WTC11 (cell line): ENCODE results near the gene TMC3. TPM values are rescaled to one million over a fixed set of nuclear protein-coding genes. Genes with fewer than 3 reads are reported as not detected.

Experiments
- ATAC-seq: fragments of 200-7000 bp; cut with Tn5 transposase; 2 replicates; pipeline ENCODE4 v1.10.0; 2021; ENCODE audit warnings: mild to moderate bottlenecking, moderate library complexity
- CTCF ChIA-PET: fragments of 300-600 bp; sonication (Branson Sonifier 250); formaldehyde crosslinking; loops from one replicate; lab custom pipeline; 2021; ENCODE audit warnings: antibody characterized with exemption; lab: Charles Lee
- POLR2A ChIA-PET: fragments of 350-600 bp; sonication (Branson Sonifier 250); formaldehyde crosslinking; loops from one replicate; lab custom pipeline; 2021; ENCODE audit warnings: antibody characterized with exemption; lab: Charles Lee
- DNase-seq: peaks from one replicate; pipeline ENCODE4 v3.0.0; 2021; ENCODE audit warnings: low spot score
- H3K27ac Mint-ChIP-seq: 2 replicates; pipeline ENCODE4 v1.8.0; 2021; ENCODE audit warnings: mixed read lengths
- H3K27me3 Mint-ChIP-seq: 2 replicates; pipeline ENCODE4 v1.8.0; 2021; ENCODE audit warnings: low read depth, mild to moderate bottlenecking, moderate library complexity, mixed read lengths
- H3K36me3 Mint-ChIP-seq: 2 replicates; pipeline ENCODE4 v1.8.0; 2021; ENCODE audit warnings: mixed read lengths
- H3K4me1 Mint-ChIP-seq: 2 replicates; pipeline ENCODE4 v1.8.0; 2022; ENCODE audit warnings: mixed read lengths
- H3K4me3 Mint-ChIP-seq: 2 replicates; pipeline ENCODE4 v1.8.0; 2021; ENCODE audit warnings: mild to moderate bottlenecking, moderate library complexity, mixed read lengths
- H3K9me3 Mint-ChIP-seq: 2 replicates; pipeline ENCODE4 v1.8.0; 2021; ENCODE audit warnings: mixed read lengths
- ATF1 ChIP-seq: sonication (generic); formaldehyde crosslinking; IDR thresholded peaks from 2 replicates; pipeline ENCODE4 v1.8.1; 2023; ENCODE audit warnings: mild to moderate bottlenecking, moderate library complexity, missing genetic modification reagents
- ATF6 ChIP-seq: sonication (generic); formaldehyde crosslinking; IDR thresholded peaks from 2 replicates; pipeline ENCODE4 v1.8.1; 2023; ENCODE audit warnings: mild to moderate bottlenecking, missing genetic modification reagents
- ESRRA ChIP-seq: sonication (generic); formaldehyde crosslinking; IDR thresholded peaks from 2 replicates; pipeline ENCODE4 v1.8.1; 2022; ENCODE audit warnings: mild to moderate bottlenecking, missing genetic modification reagents, borderline replicate concordance
- GABPB1 ChIP-seq: sonication (generic); formaldehyde crosslinking; IDR thresholded peaks from 2 replicates; pipeline ENCODE4 v1.8.1; 2023; ENCODE audit warnings: mild to moderate bottlenecking, missing genetic modification reagents
- HMGXB4 ChIP-seq: sonication (generic); formaldehyde crosslinking; IDR thresholded peaks from 2 replicates; pipeline ENCODE4 v1.8.1; 2023; ENCODE audit warnings: mild to moderate bottlenecking, moderate library complexity, missing genetic modification reagents
- JUN ChIP-seq: sonication (generic); formaldehyde crosslinking; IDR thresholded peaks from 2 replicates; pipeline ENCODE4 v1.8.0; 2023; ENCODE audit warnings: mild to moderate bottlenecking, missing genetic modification reagents
- KAT7 ChIP-seq: sonication (generic); formaldehyde crosslinking; IDR thresholded peaks from 2 replicates; pipeline ENCODE4 v1.8.1; 2023; ENCODE audit warnings: missing genetic modification reagents, mild to moderate bottlenecking, borderline replicate concordance
- NR1H2 ChIP-seq: sonication (generic); formaldehyde crosslinking; IDR thresholded peaks from 2 replicates; pipeline ENCODE4 v1.9.0; 2021; ENCODE audit warnings: mild to moderate bottlenecking, moderate library complexity, missing genetic modification reagents
- OVOL2 ChIP-seq: fragments of 250-450 bp; sonication (Bioruptor Pico); IDR thresholded peaks from 2 replicates; pipeline ENCODE4 v1.9.0; 2021; ENCODE audit warnings: mild to moderate bottlenecking, borderline replicate concordance
- PRRX2 ChIP-seq: fragments of 250-450 bp; sonication (Bioruptor Pico); IDR thresholded peaks from 2 replicates; pipeline ENCODE4 v1.8.0; 2021; ENCODE audit warnings: mild to moderate bottlenecking
- SMAD4 ChIP-seq: sonication (generic); formaldehyde crosslinking; IDR thresholded peaks from 2 replicates; pipeline ENCODE4 v1.8.0; 2022; ENCODE audit warnings: mild to moderate bottlenecking, missing genetic modification reagents
- TCF7 ChIP-seq: sonication (generic); formaldehyde crosslinking; IDR thresholded peaks from 2 replicates; pipeline ENCODE4 v1.8.0; 2022; ENCODE audit warnings: mild to moderate bottlenecking, low read depth, missing genetic modification reagents, moderate library complexity
- ZNF416 ChIP-seq: fragments of 250-450 bp; sonication (Bioruptor Pico); IDR thresholded peaks from 2 replicates; pipeline ENCODE4 v1.9.0; 2021; ENCODE audit warnings: mild to moderate bottlenecking, inconsistent platforms
- total RNA-seq: library from RNA; stranded (reverse); gene quantifications from 3 replicates; pipeline ENCODE4 v1.2.3, GENCODE V29; 2021
- TF ChIP-seq, protein P1 (sequence below): fragments of 250-450 bp; sonication (Bioruptor Pico); conservative IDR thresholded peaks from 2 replicates; pipeline ENCODE4 v1.9.0; 2021; ENCODE audit warnings: mild to moderate bottlenecking
- TF ChIP-seq, protein P2 (sequence below): sonication (generic); formaldehyde crosslinking; conservative IDR thresholded peaks from 2 replicates; pipeline ENCODE4 v1.8.1; 2022; ENCODE audit warnings: mild to moderate bottlenecking, missing genetic modification reagents
- TF ChIP-seq, protein P3 (sequence below): sonication (generic); formaldehyde crosslinking; IDR thresholded peaks from 2 replicates; pipeline ENCODE4 v1.8.1; 2022; ENCODE audit warnings: mild to moderate bottlenecking, moderate library complexity, missing genetic modification reagents
- TF ChIP-seq, protein P4 (sequence below): fragments of 250-450 bp; sonication (Bioruptor Pico); IDR thresholded peaks from 2 replicates; pipeline ENCODE4 v1.9.0; 2021; ENCODE audit warnings: mild to moderate bottlenecking
- TF ChIP-seq, protein P5 (sequence below): sonication (generic); formaldehyde crosslinking; conservative IDR thresholded peaks from 2 replicates; pipeline ENCODE4 v1.8.1; 2023; ENCODE audit warnings: mild to moderate bottlenecking, low read depth, missing genetic modification reagents, moderate library complexity
- TF ChIP-seq, protein P6 (sequence below): sonication (generic); formaldehyde crosslinking; IDR thresholded peaks from 2 replicates; pipeline ENCODE4 v1.8.1; 2023; ENCODE audit warnings: mild to moderate bottlenecking, missing genetic modification reagents

The TMC3 gene
- total RNA-seq, 1 experiment from 2014 or later = not detected

GRCh38 chr15:81362790-81363189, 11.2 kb downstream of the TMC3 start (continued):
- no peak for TF ChIP-seq ZNF416 (CRISPR knock-in tag)
- no peak for TF ChIP-seq PRRX2 (CRISPR knock-in tag)
- TF ChIP-seq SMAD4 (CRISPR knock-in tag) = no peak
- TF ChIP-seq, protein P1, sequence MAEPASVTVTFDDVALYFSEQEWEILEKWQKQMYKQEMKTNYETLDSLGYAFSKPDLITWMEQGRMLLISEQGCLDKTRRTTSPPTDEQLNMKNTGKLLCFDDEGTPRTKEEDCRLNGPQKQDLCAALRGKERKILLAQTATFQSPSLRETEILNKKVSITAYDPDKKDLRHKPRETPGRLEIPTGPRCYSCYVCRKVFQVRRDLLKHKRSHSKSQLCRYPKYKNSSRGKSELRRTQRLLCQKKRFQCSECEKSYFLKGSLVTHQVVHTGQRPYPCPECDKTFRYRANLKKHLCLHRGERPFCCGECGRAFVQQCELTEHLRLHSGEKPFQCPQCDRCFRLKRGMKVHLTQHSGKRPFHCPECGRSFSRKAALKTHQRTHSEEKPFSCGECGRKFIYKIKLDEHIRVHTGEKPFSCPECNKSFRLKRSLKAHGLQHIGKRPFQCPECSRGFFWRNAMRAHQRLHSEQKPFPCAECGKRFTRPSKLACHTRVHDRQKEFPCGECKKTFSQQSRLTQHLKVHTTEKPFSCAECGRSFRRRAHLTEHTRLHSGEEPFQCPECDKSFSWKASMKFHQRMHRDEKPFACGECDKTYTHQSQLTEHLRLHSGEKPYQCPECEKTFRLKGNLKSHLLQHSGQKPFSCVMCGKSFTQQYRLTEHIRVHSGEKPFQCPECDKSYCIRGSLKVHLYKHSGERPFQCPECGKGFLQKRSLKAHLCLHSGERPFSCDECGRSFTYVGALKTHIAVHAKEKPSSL = no peak
- TF ChIP-seq NR1H2 (CRISPR knock-in tag) = no peak
- TF ChIP-seq JUN = no peak
- no peak for TF ChIP-seq ESRRA (CRISPR knock-in tag)
- no peak for TF ChIP-seq ATF6 (CRISPR knock-in tag)
- TF ChIP-seq OVOL2 (CRISPR knock-in tag) = no peak

GRCh38 chr15:81361891-81362290, 12.1 kb downstream of the TMC3 start:
- CTCF ChIA-PET = interaction anchor here (1.2 kb wide), 1 partner anchor 96 kb away, joined by 3 read pairs; no protein-coding TSS in a partner anchor
- H3K27ac Mint-ChIP-seq = no peak overlapping the region
- peaks cover 7% of the 10 kb centered on the region for H3K4me1 Mint-ChIP-seq
- H3K4me3 Mint-ChIP-seq = no peak overlapping the region
- POLR2A ChIA-PET = no interaction called here
- DNase-seq (no peak), ATAC-seq (no peak)
- H3K36me3 Mint-ChIP-seq = no peaks in the 10 kb centered on the region
- no peaks in the 10 kb centered on the region for H3K27me3 Mint-ChIP-seq
- no peak for TF ChIP-seq KAT7
- TF ChIP-seq, protein P2, sequence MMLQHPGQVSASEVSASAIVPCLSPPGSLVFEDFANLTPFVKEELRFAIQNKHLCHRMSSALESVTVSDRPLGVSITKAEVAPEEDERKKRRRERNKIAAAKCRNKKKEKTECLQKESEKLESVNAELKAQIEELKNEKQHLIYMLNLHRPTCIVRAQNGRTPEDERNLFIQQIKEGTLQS (CRISPR knock-in tag) = no peak
- no peaks in the 10 kb centered on the region for H3K9me3 Mint-ChIP-seq

DNA sequence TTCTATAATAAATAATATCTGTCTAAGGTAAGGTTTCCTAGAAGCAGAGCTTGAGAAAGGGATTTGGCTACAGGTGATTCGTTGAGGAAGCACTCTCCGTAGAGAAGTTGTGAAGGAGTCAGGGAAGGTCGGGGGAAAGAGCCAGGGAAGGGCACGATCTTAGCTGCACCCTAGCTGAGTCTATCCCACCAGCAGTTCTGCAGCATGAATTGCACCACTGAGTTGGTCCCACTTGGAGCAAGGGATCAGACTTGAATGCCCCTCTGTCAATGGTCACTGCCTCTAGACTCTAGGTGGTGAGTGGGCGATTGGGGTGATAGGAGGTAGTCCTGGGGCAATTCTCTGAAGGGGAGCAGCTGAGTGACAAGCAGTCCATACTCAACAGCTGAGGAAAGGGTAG, 13.5 kb downstream of the TMC3 start:
- no peak for ATAC-seq
- ChIA-PET CTCF (interaction anchor here (0.7 to 0.9 kb wide), 2 partner anchors 85 to 94 kb away, joined by 3 read pairs; no protein-coding TSS in a partner anchor), POLR2A (no interaction called here)
- H3K36me3 Mint-ChIP-seq = no peaks in the 10 kb centered on the region
- no peaks in the 10 kb centered on the region for H3K27me3 Mint-ChIP-seq
- no peak overlapping the region for H3K4me3 Mint-ChIP-seq
- H3K9me3 Mint-ChIP-seq = no peaks in the 10 kb centered on the region
- peaks cover 13% of the 10 kb centered on the region for H3K4me1 Mint-ChIP-seq
- no peak for DNase-seq
- H3K27ac Mint-ChIP-seq = no peak overlapping the region
- TF ChIP-seq, protein P2 (CRISPR knock-in tag) = no peak
- TF ChIP-seq, protein P3, sequence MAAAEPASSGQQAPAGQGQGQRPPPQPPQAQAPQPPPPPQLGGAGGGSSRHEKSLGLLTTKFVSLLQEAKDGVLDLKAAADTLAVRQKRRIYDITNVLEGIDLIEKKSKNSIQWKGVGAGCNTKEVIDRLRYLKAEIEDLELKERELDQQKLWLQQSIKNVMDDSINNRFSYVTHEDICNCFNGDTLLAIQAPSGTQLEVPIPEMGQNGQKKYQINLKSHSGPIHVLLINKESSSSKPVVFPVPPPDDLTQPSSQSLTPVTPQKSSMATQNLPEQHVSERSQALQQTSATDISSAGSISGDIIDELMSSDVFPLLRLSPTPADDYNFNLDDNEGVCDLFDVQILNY (CRISPR knock-in tag) = no peak
- TF ChIP-seq TCF7 = no peak
- TF ChIP-seq GABPB1 (CRISPR knock-in tag) = no peak
- TF ChIP-seq, protein P4, sequence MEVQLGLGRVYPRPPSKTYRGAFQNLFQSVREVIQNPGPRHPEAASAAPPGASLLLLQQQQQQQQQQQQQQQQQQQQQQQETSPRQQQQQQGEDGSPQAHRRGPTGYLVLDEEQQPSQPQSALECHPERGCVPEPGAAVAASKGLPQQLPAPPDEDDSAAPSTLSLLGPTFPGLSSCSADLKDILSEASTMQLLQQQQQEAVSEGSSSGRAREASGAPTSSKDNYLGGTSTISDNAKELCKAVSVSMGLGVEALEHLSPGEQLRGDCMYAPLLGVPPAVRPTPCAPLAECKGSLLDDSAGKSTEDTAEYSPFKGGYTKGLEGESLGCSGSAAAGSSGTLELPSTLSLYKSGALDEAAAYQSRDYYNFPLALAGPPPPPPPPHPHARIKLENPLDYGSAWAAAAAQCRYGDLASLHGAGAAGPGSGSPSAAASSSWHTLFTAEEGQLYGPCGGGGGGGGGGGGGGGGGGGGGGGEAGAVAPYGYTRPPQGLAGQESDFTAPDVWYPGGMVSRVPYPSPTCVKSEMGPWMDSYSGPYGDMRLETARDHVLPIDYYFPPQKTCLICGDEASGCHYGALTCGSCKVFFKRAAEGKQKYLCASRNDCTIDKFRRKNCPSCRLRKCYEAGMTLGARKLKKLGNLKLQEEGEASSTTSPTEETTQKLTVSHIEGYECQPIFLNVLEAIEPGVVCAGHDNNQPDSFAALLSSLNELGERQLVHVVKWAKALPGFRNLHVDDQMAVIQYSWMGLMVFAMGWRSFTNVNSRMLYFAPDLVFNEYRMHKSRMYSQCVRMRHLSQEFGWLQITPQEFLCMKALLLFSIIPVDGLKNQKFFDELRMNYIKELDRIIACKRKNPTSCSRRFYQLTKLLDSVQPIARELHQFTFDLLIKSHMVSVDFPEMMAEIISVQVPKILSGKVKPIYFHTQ = no peak
- no peak for TF ChIP-seq ATF1 (CRISPR knock-in tag)
- TF ChIP-seq, protein P5, sequence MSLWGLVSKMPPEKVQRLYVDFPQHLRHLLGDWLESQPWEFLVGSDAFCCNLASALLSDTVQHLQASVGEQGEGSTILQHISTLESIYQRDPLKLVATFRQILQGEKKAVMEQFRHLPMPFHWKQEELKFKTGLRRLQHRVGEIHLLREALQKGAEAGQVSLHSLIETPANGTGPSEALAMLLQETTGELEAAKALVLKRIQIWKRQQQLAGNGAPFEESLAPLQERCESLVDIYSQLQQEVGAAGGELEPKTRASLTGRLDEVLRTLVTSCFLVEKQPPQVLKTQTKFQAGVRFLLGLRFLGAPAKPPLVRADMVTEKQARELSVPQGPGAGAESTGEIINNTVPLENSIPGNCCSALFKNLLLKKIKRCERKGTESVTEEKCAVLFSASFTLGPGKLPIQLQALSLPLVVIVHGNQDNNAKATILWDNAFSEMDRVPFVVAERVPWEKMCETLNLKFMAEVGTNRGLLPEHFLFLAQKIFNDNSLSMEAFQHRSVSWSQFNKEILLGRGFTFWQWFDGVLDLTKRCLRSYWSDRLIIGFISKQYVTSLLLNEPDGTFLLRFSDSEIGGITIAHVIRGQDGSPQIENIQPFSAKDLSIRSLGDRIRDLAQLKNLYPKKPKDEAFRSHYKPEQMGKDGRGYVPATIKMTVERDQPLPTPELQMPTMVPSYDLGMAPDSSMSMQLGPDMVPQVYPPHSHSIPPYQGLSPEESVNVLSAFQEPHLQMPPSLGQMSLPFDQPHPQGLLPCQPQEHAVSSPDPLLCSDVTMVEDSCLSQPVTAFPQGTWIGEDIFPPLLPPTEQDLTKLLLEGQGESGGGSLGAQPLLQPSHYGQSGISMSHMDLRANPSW (CRISPR knock-in tag) = no peak
- TF ChIP-seq HMGXB4 = no peak
- TF ChIP-seq, protein P6, sequence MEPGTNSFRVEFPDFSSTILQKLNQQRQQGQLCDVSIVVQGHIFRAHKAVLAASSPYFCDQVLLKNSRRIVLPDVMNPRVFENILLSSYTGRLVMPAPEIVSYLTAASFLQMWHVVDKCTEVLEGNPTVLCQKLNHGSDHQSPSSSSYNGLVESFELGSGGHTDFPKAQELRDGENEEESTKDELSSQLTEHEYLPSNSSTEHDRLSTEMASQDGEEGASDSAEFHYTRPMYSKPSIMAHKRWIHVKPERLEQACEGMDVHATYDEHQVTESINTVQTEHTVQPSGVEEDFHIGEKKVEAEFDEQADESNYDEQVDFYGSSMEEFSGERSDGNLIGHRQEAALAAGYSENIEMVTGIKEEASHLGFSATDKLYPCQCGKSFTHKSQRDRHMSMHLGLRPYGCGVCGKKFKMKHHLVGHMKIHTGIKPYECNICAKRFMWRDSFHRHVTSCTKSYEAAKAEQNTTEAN = no peak
